ENCODE results near the gene MRPL55.

Gene MRPL55

GRCh38 chr1:228066891-228067654 is 42.0 kb downstream of the MRPL55 start:
- DNase-seq (ENCODE audit: low read depth): no peak
- H3K4me3 ChIP-seq (ENCODE audit: low read depth, low read length): no peak overlapping the region
- no peak for TF ChIP-seq CTCF (IDR thresholded peaks at IDR 0.05; ENCODE audit: low read depth, low read length, missing control alignments)
- in situ Hi-C loops (cut with HindIII; ENCODE audit: low sequenced_read_pairs): no loop called here

GRCh38 chr1:228066416-228066815 is 42.7 kb downstream of the MRPL55 start:
- DNase-seq (ENCODE audit: low read depth): no peak
- in situ Hi-C loops (cut with HindIII; ENCODE audit: low sequenced_read_pairs): no loop called here
- TF ChIP-seq CTCF (IDR thresholded peaks at IDR 0.05; ENCODE audit: low read depth, low read length, missing control alignments): no peak
- no peak overlapping the region for H3K4me3 ChIP-seq (ENCODE audit: low read depth, low read length)

GRCh38 chr1:228065543-228066347 is 43.4 kb downstream of the MRPL55 start:
- DNase-seq (ENCODE audit: low read depth): no peak
- no peak overlapping the region for H3K4me3 ChIP-seq (ENCODE audit: low read depth, low read length)
- TF ChIP-seq CTCF (IDR thresholded peaks at IDR 0.05; ENCODE audit: low read depth, low read length, missing control alignments): no peak
- in situ Hi-C loops (cut with HindIII; ENCODE audit: low sequenced_read_pairs): no loop called here

GRCh38 chr1:228064741-228065542 is 44.2 kb downstream of the MRPL55 start:
- TF ChIP-seq CTCF (IDR thresholded peaks at IDR 0.05; ENCODE audit: low read depth, low read length, missing control alignments): no peak

GRCh38 chr1:228064296-228064695 is 44.8 kb downstream of the MRPL55 start:
- no peak for TF ChIP-seq CTCF (IDR thresholded peaks at IDR 0.05; ENCODE audit: low read depth, low read length, missing control alignments)
- no peak for DNase-seq (ENCODE audit: low read depth)
- in situ Hi-C loops (cut with HindIII; ENCODE audit: low sequenced_read_pairs): no loop called here
- H3K4me3 ChIP-seq (ENCODE audit: low read depth, low read length): no peak overlapping the region

More at GRCh38 chr1:228064741-228065542, 44.2 kb downstream of the MRPL55 start:
- in situ Hi-C loops (cut with HindIII; ENCODE audit: low sequenced_read_pairs): no loop called here
- no peak overlapping the region for H3K4me3 ChIP-seq (ENCODE audit: low read depth, low read length)
- no peak for DNase-seq (ENCODE audit: low read depth)
